Activated T-cell treated with anti-CD3 and anti-CD28 coated beads, Interleukin-2, amount 50 U/mL, for 72 hours (primary cell): ENCODE data around the gene MAPK1IP1L. TPM values are rescaled to one million over a fixed set of nuclear protein-coding genes. Genes with fewer than 3 reads are reported as not detected.
"Not testable (repeated sequence)": the region's sequence is repeated elsewhere in the genome, so short reads cannot be mapped to it uniquely, and the experiment has no call there.

Experiments used
- ATAC-seq, 2 donors: fragments of 150-1000 bp; cut with Tn5 transposase; replicated peaks in 1 of 2; 2 replicates each; pipeline ENCODE4 v1.10.0; 2021; ENCODE audit warnings: moderate library complexity in 2 of 2, mild to moderate bottlenecking in 1 of 2
- DNase-seq, 2 donors: peaks; one replicate each; pipeline ENCODE4 v3.0.0; 2021 to 2022; ENCODE audit warnings: mixed read lengths in 1 of 2
- H3K27ac Mint-ChIP-seq: one replicate; pipeline ENCODE4 v1.8.0; 2022; ENCODE audit warnings: mild to moderate bottlenecking, moderate library complexity, mixed read lengths
- H3K27me3 Mint-ChIP-seq: one replicate; pipeline ENCODE4 v1.8.0; 2022; ENCODE audit warnings: low read depth, mixed read lengths
- H3K36me3 Mint-ChIP-seq, 2 donors: one replicate each; pipeline ENCODE4 v1.8.0; 2022; ENCODE audit warnings: mixed read lengths in 2 of 2, mild to moderate bottlenecking in 1 of 2; ENCODE audit not compliant: insufficient read depth in 2 of 2
- H3K4me1 Mint-ChIP-seq: one replicate; pipeline ENCODE4 v1.8.0; 2022; ENCODE audit warnings: low read depth, mixed read lengths
- H3K4me3 Mint-ChIP-seq, 2 donors: one replicate each; pipeline ENCODE4 v1.8.0; 2022; ENCODE audit warnings: mild to moderate bottlenecking in 2 of 2, mixed read lengths in 2 of 2, moderate library complexity in 2 of 2
- H3K9me3 Mint-ChIP-seq, 2 donors: one replicate each; pipeline ENCODE4 v1.8.0; 2022; ENCODE audit warnings: mixed read lengths in 2 of 2
- total RNA-seq, 2 donors: library from RNA; stranded (reverse); gene quantifications; one replicate each; pipeline ENCODE4 v1.2.3, GENCODE V29; 2022

The MAPK1IP1L gene
- total RNA-seq: 10 to 100 TPM; 90.9 to 91.4 TPM

DNA sequence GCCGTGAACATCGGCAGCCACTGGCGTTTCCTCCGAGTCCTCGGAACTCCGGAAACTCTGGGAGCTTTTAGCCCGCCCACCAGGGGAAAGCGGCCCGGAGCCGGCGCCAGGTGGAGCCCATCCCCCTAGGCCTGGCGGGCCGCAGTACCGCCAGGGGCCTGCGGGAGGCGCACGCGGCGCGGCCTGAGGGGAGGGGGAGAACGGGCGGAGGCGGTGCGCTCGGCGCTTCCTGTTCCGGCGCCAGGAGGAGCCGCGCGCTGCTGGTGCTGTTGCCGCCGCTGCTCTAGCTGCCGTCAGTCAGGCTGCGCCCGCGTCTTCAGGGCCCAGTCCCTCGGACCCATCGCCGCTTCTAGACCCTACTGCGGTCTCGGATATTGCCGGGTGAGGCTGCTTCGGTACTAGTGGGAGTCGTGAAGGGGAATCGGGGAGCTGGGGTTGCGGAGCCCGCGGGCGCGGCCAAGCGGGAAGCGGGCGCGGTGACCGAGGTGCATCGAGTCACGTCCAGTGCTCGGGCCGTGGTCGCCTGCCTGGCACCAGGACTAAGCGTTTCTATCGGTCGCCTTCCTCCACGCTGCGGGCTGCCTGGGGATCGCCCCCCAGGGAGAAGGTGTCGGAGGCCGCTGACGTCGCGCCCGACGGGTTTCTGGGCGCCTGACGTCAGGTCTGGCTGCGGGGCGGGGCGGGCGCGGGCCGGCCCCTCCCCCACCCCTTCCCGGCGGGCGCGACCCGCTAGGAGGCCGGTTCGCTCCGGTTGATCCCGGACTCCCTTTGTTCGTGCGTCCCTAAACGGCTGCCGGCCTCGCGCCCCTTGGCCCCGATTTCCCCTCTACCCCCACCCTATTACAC is at the start of gene MAPK1IP1L:
Gene MAPK1IP1L, plus strand, starts transcription at position 225 of the 846 bp plus-strand sequence. CDS start 10,037 bp downstream, outside the sequence.
- peak within 1 kb of the TSS; percentile 95 for H3K27ac Mint-ChIP-seq
- no peaks in the 10 kb centered on the region for H3K9me3 Mint-ChIP-seq
- H3K36me3 Mint-ChIP-seq: peaks cover 4 to 13% of the 10 kb centered on the region in 2 donors
- peak within 1 kb of the TSS; percentile 84 to 97 for H3K4me3 Mint-ChIP-seq
- H3K4me1 Mint-ChIP-seq: peaks cover 41% of the 10 kb centered on the region
- H3K27me3 Mint-ChIP-seq: no peaks in the 10 kb centered on the region
- DNase-seq (peak; percentile 91 to 96), ATAC-seq (peak; percentile 90 to 92)

DNA sequence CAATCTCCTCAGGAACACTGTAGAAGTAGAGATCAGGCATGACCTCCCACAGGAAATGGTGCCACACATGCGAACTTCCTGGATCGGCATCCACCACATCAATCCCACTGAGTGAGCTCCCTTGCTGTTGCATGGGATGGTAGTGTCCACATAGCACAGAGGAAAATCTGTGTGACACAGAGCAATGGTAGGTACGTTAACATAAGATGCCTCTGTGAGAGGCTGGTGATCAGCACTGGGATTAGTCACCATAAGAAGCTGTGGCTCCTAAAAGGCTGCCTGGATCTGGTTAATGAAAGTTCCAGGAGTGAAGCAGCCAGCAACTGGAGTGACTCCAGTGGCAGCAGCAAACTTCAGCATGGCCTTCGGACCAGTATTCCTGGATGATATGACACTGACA is 46.4 kb upstream of the MAPK1IP1L start:
- Mint-ChIP-seq H3K27ac (no peak overlapping the region), H3K4me3 (no peak overlapping the region), H3K27me3 (no peaks in the 10 kb centered on the region), H3K36me3 (peaks cover 5 to 28% of the 10 kb centered on the region in 2 donors), H3K4me1 (no peaks in the 10 kb centered on the region), H3K9me3 (no peaks in the 10 kb centered on the region)
- ATAC-seq (no peak), DNase-seq (no peak)

DNA sequence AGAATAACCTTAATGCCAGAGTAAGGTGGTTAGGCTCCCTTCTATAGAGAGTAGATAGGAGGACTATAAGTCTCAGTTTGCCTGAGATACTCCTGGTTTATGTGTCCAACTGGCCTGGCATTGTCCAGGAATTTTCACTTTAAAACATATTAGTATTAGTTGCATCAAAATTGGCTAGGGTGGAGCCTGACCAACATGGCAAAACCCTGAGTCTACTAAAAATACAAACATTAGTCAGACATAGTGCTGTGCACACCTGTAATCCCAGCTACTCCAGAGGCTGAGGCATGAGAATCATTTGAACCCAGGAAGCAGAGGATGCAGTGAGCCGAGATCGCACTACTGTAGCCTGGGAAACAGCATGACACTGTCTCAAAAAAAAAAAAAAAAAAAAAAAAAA is 36.4 kb upstream of the MAPK1IP1L start:
- Mint-ChIP-seq H3K36me3 (peaks cover 12 to 27% of the 10 kb centered on the region in 2 donors), H3K4me3 (no peak overlapping the region), H3K27me3 (no peaks in the 10 kb centered on the region), H3K27ac (no peak overlapping the region), H3K9me3 (no peaks in the 10 kb centered on the region), H3K4me1 (no peaks in the 10 kb centered on the region)
- ATAC-seq (no peak), DNase-seq (no peak)

DNA sequence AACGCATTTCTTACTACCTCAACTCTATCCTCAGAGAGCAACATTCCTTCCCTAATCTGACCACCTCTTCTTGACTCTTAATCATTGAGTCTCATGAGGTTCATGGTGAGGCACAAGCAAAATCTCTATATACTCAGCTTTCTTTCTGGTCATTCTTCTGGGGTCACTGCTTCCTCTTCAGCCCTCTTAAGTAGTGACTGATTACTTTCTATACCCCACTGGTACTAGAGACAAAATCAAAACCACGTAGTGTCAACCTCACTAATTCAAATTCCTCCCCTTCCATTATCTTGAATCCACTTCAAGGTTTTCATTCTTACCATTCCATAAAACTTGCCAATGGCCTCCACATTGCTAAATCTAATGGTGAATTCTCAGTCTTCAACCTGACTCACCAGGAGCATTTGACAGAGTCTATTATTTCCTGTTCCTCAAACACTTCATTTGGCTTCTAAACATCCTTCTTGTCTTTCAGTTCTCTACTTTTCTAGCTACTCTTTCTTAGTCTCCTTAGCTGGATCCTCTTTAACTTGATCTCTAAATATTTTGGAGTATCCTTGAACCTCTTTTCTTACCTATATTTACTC is 31.4 kb upstream of the MAPK1IP1L start:
- no peaks in the 10 kb centered on the region for H3K9me3 Mint-ChIP-seq
- DNase-seq (no peak), ATAC-seq (no peak)
- no peak overlapping the region for H3K27ac Mint-ChIP-seq
- peaks cover 3 to 22% of the 10 kb centered on the region in 2 donors for H3K36me3 Mint-ChIP-seq
- H3K4me1 Mint-ChIP-seq: peaks cover 10% of the 10 kb centered on the region
- no peak overlapping the region for H3K4me3 Mint-ChIP-seq
- no peaks in the 10 kb centered on the region for H3K27me3 Mint-ChIP-seq

GRCh38 chr14:55024365-55024764 is 27.1 kb upstream of the MAPK1IP1L start:
- H3K4me3 Mint-ChIP-seq, H3K9me3 Mint-ChIP-seq, ATAC-seq, DNase-seq, H3K27me3 Mint-ChIP-seq: not testable (repeated sequence)
- peaks cover 3 to 26% of the 10 kb centered on the region in 2 donors for H3K36me3 Mint-ChIP-seq
- H3K27ac Mint-ChIP-seq: peak overlapping the region; percentile 4
- H3K4me1 Mint-ChIP-seq: peaks cover 33% of the 10 kb centered on the region

- H3K27ac Mint-ChIP-seq: peak overlapping the region; percentile 99
- ATAC-seq: no peak
- H3K27me3 Mint-ChIP-seq: no peaks in the 10 kb centered on the region
- H3K4me1 Mint-ChIP-seq: peaks cover 47% of the 10 kb centered on the region
- H3K4me3 Mint-ChIP-seq: peak overlapping the region; percentile 87 to 94
- H3K9me3 Mint-ChIP-seq: no peaks in the 10 kb centered on the region
- DNase-seq: no peak
- H3K36me3 Mint-ChIP-seq: peaks cover 3 to 20% of the 10 kb centered on the region in 2 donors
Measured at GRCh38 chr14:55025948-55026347, 25.5 kb upstream of the MAPK1IP1L start.

GRCh38 chr14:55026441-55026792 is 25.0 kb upstream of the MAPK1IP1L start:
- no peaks in the 10 kb centered on the region for H3K27me3 Mint-ChIP-seq
- peaks cover 3 to 20% of the 10 kb centered on the region in 2 donors for H3K36me3 Mint-ChIP-seq
- DNase-seq: no peak
- no peaks in the 10 kb centered on the region for H3K9me3 Mint-ChIP-seq
- H3K4me3 Mint-ChIP-seq: peak overlapping the region; percentile 87 to 94
- no peak for ATAC-seq
- H3K4me1 Mint-ChIP-seq: peaks cover 47% of the 10 kb centered on the region
- H3K27ac Mint-ChIP-seq: peak overlapping the region; percentile 99

- Mint-ChIP-seq H3K36me3 (peaks cover 0 to 15% of the 10 kb centered on the region in 2 donors), H3K27me3 (no peaks in the 10 kb centered on the region), H3K27ac (peak within 1 kb of the TSS; percentile 99), H3K4me1 (peaks cover 45% of the 10 kb centered on the region), H3K4me3 (peak within 1 kb of the TSS; percentile 87 to 94), H3K9me3 (no peaks in the 10 kb centered on the region)
- DNase-seq (peak; percentile 97 to 99), ATAC-seq (peak; percentile 96 to 97)
Measured at GRCh38 chr14:55026793-55027561, 24.5 kb upstream of the MAPK1IP1L start, which contains the start of the genes SOCS4 and WDHD1. Gene SOCS4 (plus strand): TSS chr14:55027236. CDS start chr14:55043042, 15,806 bp downstream. Gene WDHD1 (minus strand): TSS chr14:55027099. CDS start chr14:55026787, 312 bp downstream.

GRCh38 chr14:55028066-55028465 is 23.4 kb upstream of the MAPK1IP1L start:
- Mint-ChIP-seq H3K27me3 (no peaks in the 10 kb centered on the region), H3K9me3 (no peaks in the 10 kb centered on the region), H3K4me3 (peak overlapping the region; percentile 87 to 94), H3K4me1 (peaks cover 45% of the 10 kb centered on the region), H3K36me3 (peaks cover 0 to 13% of the 10 kb centered on the region in 2 donors), H3K27ac (peak overlapping the region; percentile 99)
- ATAC-seq (no peak), DNase-seq (no peak)

DNA sequence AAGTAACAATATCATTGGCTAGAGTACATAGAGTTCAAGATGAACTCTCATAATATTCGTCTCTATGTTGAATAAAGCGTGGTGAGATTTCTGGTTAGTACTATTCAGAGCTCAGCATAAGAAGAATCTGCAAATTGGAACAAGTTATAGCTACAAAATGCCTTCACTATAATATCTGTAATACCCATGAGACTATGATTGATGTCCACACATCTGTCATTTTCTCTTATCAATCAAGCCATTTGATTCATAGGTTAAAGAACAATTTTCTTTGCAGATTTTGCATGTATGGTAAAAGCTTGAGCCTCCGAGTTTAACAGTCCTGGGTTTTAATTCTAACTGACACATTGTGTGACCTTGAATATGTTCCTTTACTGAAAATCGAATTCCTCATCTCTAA is 23.0 kb upstream of the MAPK1IP1L start:
- Mint-ChIP-seq H3K9me3 (no peaks in the 10 kb centered on the region), H3K27me3 (no peaks in the 10 kb centered on the region), H3K36me3 (peaks cover 0 to 13% of the 10 kb centered on the region in 2 donors), H3K27ac (peak overlapping the region; percentile 99), H3K4me1 (peaks cover 45% of the 10 kb centered on the region), H3K4me3 (peak overlapping the region; percentile 87 to 94)
- no peak for ATAC-seq
- no peak for DNase-seq

DNA sequence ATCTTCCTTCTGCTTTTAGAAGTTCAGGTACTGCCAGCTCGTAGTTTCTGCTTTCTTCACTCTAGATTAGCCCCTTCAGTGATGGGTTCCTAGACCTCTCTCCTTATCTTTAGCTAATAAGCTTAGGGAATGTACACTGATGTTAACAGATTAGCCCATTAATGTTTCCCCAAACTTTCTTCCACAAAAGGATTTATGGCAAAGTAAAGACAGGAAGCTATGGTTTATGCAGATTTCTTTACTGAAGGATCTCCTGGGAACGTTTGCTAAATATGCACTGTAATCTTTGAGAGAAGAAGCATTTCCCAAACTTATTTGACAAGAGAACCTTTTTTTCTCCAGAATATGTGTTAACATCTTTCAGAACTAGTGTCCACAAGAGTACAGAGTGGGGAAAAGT is 20.3 kb upstream of the MAPK1IP1L start:
- no peak for DNase-seq
- peak overlapping the region; percentile 46 for H3K27ac Mint-ChIP-seq

GRCh38 chr14:55037995-55038394 is 13.5 kb upstream of the MAPK1IP1L start:
- not testable (repeated sequence) for H3K27ac Mint-ChIP-seq, H3K4me3 Mint-ChIP-seq, DNase-seq, H3K9me3 Mint-ChIP-seq, H3K27me3 Mint-ChIP-seq, ATAC-seq, H3K4me1 Mint-ChIP-seq
- peaks cover 10 to 31% of the 10 kb centered on the region in 2 donors for H3K36me3 Mint-ChIP-seq

More for the DNA sequence above, 20.3 kb upstream of the MAPK1IP1L start:
- no peak for ATAC-seq
- no peaks in the 10 kb centered on the region for H3K9me3 Mint-ChIP-seq
- H3K36me3 Mint-ChIP-seq: peaks cover 2 to 9% of the 10 kb centered on the region in 2 donors
- H3K4me3 Mint-ChIP-seq: no peak overlapping the region
- H3K27me3 Mint-ChIP-seq: no peaks in the 10 kb centered on the region
- H3K4me1 Mint-ChIP-seq: peaks cover 34% of the 10 kb centered on the region
